SK-N-MC (cell line): ENCODE data around the gene ZC3H12C.
"Not testable (repeated sequence)": the region's sequence is repeated elsewhere in the genome, so short reads cannot be mapped to it uniquely, and the experiment has no call there.

Experiments
- EZH2 ChIP-seq: fragments of 200-600 bp; sonication (generic); IDR thresholded peaks from one replicate; pipeline ENCODE4 v1.6.1; 2017; ENCODE audit warnings: antibody characterized with exemption
- POLR2AphosphoS5 ChIP-seq: IDR thresholded peaks from 2 replicates; pipeline ENCODE4 v1.6.1; 2012; ENCODE audit warnings: mild to moderate bottlenecking, low read depth, low read length, borderline replicate concordance

GRCh38 chr11:110192604-110193282, 99.6 kb downstream of the ZC3H12C start:
- TF ChIP-seq EZH2, POLR2AphosphoS5: not testable (repeated sequence)
